ENCODE results near the gene DIO1.

- no peak for TF ChIP-seq POLR2A (IDR thresholded peaks at IDR 0.05; ENCODE audit: low read length)
- no peak for TF ChIP-seq GATA1 (IDR thresholded peaks at IDR 0.05; ENCODE audit: low read depth, low read length)
Measured at GRCh38 chr1:53871773-53872484, 22.1 kb upstream of the DIO1 start.
